OCI-LY3 (cell line): ENCODE measurements around the gene SERINC5.

Source experiments
- EZH2phosphoT487 ChIP-seq: fragments of 200-600 bp; shearing (Covaris generic); IDR thresholded peaks from 2 replicates; pipeline ENCODE4 v1.6.1; 2018; ENCODE audit warnings: antibody characterized with exemption, mixed run types, low read depth
- TF ChIP-seq, protein P1 (sequence below): fragments of 200-600, 300-600 bp; sonication (generic); IDR thresholded peaks from 2 replicates; pipeline ENCODE4 v1.5.1; 2014; ENCODE audit warnings: antibody characterized with exemption, low read length, low read depth

DNA sequence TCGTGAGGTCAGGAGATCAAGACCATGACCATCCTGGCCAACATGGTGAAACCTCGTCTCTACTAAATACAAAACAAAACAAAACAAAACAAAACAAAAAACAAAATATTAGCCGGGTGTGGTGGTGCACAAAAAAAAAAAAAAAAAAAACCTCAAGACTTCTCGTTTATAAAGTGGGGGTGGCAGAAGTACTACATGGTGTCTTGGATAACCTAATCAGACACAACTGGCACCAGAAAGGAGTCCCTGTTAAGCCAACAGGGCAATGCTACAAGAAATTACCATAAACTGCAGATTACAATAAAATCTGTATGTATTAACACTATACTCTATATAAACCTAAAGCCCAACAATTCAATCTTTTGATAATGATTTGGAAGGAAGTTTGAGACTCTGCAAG is 50.0 kb downstream of the SERINC5 start:
- TF ChIP-seq, protein P1, sequence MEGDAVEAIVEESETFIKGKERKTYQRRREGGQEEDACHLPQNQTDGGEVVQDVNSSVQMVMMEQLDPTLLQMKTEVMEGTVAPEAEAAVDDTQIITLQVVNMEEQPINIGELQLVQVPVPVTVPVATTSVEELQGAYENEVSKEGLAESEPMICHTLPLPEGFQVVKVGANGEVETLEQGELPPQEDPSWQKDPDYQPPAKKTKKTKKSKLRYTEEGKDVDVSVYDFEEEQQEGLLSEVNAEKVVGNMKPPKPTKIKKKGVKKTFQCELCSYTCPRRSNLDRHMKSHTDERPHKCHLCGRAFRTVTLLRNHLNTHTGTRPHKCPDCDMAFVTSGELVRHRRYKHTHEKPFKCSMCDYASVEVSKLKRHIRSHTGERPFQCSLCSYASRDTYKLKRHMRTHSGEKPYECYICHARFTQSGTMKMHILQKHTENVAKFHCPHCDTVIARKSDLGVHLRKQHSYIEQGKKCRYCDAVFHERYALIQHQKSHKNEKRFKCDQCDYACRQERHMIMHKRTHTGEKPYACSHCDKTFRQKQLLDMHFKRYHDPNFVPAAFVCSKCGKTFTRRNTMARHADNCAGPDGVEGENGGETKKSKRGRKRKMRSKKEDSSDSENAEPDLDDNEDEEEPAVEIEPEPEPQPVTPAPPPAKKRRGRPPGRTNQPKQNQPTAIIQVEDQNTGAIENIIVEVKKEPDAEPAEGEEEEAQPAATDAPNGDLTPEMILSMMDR: no peak
- TF ChIP-seq EZH2phosphoT487: no peak
